IPS-15b (cell line): ENCODE measurements around the gene BRCA2.

ENCODE experiments used
- H3K27me3 ChIP-seq: one replicate; pipeline ENCODE4 v1.6.1; 2013; ENCODE audit warnings: low read length; ENCODE audit not compliant: control insufficient read depth, insufficient read depth
- H3K36me3 ChIP-seq: one replicate; pipeline ENCODE4 v1.6.1; 2013; ENCODE audit warnings: low read length; ENCODE audit not compliant: control insufficient read depth, insufficient read depth
- H3K4me1 ChIP-seq: one replicate; pipeline ENCODE4 v1.6.1; 2013; ENCODE audit warnings: mild to moderate bottlenecking, low read length; ENCODE audit not compliant: control insufficient read depth, insufficient read depth
- H3K4me3 ChIP-seq: one replicate; pipeline ENCODE4 v1.5.1; 2013; ENCODE audit warnings: low read depth, low read length
- H3K9ac ChIP-seq: one replicate; pipeline ENCODE4 v1.6.1; 2013; ENCODE audit warnings: low read depth, mild to moderate bottlenecking, low read length
- H3K9me3 ChIP-seq: one replicate; pipeline ENCODE4 v1.6.1; 2013; ENCODE audit warnings: mild to moderate bottlenecking, low read length; ENCODE audit not compliant: control insufficient read depth, insufficient read depth

The BRCA2 gene

DNA sequence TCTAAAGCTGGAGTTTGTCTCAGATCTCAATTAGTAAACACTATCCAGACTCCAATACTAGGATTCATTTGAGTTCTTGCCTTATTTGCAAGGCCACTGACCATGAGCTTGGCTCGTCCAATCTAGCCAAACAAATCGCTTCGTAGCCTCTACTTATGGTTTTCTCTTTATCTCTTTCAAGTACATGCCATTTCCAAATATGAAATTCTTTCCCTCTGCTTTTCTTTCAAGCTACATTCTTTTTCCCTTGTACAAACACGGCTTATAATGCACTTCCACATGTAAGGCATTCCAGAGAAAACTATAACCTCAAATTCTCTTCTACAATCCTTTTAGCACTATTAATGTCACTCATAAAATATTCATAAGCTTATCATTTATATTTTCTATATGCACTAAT lies 123.6 kb downstream of the BRCA2 start:
- Histone ChIP-seq H3K4me3 (no peak overlapping the region), H3K4me1 (no peaks in the 10 kb centered on the region), H3K9me3 (no peaks in the 10 kb centered on the region), H3K36me3 (no peaks in the 10 kb centered on the region), H3K9ac (no peak overlapping the region), H3K27me3 (no peaks in the 10 kb centered on the region)

DNA sequence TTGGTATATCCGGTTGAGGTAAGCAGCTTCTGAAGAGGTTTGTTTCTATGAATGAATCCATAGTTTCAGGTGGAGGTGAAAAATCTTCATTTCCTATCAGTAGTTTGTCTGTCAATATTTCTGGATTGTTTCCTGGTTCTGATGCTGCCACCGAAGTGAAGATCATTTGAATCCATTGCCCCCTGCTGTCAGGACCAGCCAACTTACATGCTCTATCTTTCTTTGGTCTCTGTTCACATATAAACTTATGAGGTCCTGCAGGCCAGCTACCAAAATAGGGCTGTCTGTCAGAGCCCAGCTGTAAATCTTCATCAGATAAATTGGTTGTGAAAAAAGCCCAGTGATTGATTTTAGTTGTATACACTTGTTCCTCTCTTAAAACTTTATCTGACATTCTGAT lies 127.8 kb downstream of the BRCA2 start:
- H3K9ac ChIP-seq, result no peak overlapping the region
- no peaks in the 10 kb centered on the region for H3K4me1 ChIP-seq
- no peak overlapping the region for H3K4me3 ChIP-seq
- H3K9me3 ChIP-seq, result no peaks in the 10 kb centered on the region
- no peaks in the 10 kb centered on the region for H3K36me3 ChIP-seq
- H3K27me3 ChIP-seq, result no peaks in the 10 kb centered on the region

DNA sequence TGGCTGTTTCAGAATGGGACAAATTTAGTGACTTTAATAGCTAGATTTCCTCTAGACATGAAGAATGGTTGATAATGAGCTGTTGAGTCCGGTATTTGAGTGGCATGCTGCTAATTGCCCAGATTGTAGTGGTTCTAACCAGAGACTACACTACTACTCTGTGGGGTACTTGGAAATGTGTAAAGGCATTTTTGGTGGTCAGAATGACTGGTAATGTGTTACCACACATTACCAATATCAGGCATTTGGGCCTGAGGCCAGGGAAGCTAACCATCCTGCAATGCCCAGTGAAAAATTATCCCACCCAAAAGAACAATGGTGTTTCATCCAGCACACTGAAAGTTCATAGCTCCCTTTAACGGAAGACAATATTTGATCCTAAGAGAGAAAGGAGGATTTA lies 130.2 kb downstream of the BRCA2 start:
- H3K27me3 ChIP-seq, result no peaks in the 10 kb centered on the region
- no peak overlapping the region for H3K4me3 ChIP-seq
- H3K36me3 ChIP-seq, result no peaks in the 10 kb centered on the region
- no peak overlapping the region for H3K9ac ChIP-seq
- H3K9me3 ChIP-seq, result no peaks in the 10 kb centered on the region
- H3K4me1 ChIP-seq, result no peaks in the 10 kb centered on the region

DNA sequence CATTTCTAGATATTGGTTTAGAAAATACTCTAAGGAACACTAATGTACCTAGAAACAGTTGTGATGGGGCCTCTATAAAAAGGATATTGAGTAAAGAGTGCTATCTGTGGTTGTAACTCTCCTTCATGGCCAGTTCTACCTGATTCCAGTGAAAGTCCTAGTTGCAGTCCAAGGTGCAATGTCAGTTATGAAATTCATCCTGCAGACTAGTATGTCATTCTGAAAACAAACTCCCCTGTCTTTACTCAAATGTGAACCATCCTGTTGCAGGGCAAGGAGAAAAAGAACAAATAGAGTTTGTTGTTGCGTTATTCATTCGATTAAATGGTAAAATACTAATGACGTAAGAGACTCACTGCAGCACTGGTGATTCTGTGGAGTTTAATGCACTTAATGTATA lies 130.9 kb downstream of the BRCA2 start:
- Histone ChIP-seq H3K27me3 (no peaks in the 10 kb centered on the region), H3K4me3 (no peak overlapping the region), H3K36me3 (no peaks in the 10 kb centered on the region), H3K9me3 (no peaks in the 10 kb centered on the region), H3K4me1 (no peaks in the 10 kb centered on the region), H3K9ac (no peak overlapping the region)

DNA sequence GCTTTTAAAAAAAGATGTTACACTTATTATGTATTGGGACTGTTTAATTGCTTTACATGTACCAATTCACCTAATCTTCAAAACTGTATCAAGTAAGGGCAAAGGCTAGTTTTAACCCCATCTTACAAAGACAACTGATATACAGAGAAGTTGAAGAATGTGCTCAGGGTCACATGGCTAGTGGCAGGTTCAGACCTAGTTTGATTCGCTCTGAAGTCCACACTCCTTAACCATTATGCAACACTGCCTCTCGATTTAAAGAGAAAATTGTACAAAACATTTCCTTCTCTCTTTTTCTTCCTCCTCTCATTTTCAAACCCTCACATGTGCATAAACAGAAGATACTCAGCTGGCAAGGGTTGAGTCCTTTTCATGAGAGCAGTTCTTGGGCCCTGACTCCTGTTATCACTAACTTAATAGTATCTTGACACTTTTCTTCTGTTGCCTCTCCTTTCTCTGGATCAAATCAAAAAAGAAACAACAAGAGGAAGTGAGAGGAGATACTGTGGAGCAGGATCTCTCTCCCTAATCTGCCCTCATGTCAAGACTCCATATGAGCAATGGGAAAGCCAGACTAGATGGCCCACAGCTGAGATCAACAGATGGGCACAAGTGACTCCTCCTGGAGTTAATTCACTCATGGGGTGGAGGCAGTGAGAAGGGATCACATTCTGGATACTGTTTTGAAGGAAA lies 131.6 kb downstream of the BRCA2 start:
- no peaks in the 10 kb centered on the region for H3K4me1 ChIP-seq
- no peak overlapping the region for H3K9ac ChIP-seq

DNA sequence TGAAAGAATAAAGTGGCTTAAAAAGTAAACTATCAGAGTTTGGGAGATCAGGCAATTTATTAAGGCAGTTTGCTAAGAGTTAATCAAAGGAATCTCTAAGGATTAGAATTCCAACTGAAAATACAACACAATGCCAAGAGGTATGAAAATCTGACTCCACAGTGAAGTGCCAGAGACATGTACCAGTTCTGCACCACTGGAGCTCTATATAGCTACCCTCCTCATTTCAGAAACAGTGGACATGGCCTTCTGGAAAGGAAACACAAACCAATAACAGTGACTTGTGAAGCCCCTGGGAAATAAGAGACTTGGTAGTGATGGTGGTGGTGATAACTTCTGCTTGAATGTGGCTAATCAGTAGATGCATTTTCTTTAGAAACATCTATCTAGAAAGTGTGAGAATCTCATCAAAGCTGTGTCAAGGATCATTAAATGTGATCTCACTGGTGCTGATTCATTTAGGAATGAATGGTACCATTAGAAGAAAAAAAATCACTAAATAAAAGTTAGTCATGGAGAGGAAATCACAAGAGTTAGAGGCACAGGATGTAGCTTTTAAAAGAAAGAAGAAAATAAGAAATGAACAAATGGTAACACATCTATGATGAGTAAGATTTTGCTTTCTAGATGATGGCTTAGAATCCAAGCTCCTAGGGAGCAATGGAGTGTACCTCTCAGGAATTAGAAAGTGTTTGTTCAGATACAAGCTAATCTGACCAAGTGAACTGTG lies 132.8 kb downstream of the BRCA2 start:
- Histone ChIP-seq H3K9ac (no peak overlapping the region), H3K4me3 (no peak overlapping the region), H3K36me3 (no peaks in the 10 kb centered on the region), H3K27me3 (no peaks in the 10 kb centered on the region), H3K4me1 (no peaks in the 10 kb centered on the region), H3K9me3 (no peaks in the 10 kb centered on the region)

More for the DNA sequence above, 131.6 kb downstream of the BRCA2 start:
- H3K4me3 ChIP-seq, result no peak overlapping the region
- H3K36me3 ChIP-seq, result no peaks in the 10 kb centered on the region
- no peaks in the 10 kb centered on the region for H3K27me3 ChIP-seq
- no peaks in the 10 kb centered on the region for H3K9me3 ChIP-seq

DNA sequence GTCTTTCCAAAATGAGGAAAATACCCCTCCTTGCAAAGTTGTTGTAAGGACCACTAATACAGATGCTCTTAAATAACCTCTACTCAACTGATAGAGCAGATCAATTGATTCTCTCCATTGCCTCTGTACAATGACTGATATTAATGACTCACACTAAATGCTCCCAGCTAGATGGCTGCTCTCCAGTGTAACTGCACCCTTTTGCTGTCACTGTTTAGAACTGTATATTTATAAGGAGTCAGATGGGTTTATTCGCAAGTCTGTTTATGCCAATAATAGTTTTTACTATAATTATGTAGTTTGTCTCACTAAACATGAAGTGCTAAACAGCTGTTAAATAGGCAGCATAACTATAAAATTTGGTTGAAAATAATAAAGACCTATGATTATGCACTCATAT lies 133.7 kb downstream of the BRCA2 start:
- Histone ChIP-seq H3K4me1 (no peaks in the 10 kb centered on the region), H3K4me3 (no peak overlapping the region), H3K9ac (no peak overlapping the region)

More for the DNA sequence above, 133.7 kb downstream of the BRCA2 start:
- no peaks in the 10 kb centered on the region for H3K27me3 ChIP-seq
- H3K36me3 ChIP-seq, result no peaks in the 10 kb centered on the region
- no peaks in the 10 kb centered on the region for H3K9me3 ChIP-seq
